ENCODE results near the gene SLC25A53. TPM values are rescaled to one million over a fixed set of nuclear protein-coding genes. Genes with fewer than 3 reads are reported as not detected.

The SLC25A53 gene
- total RNA-seq, 5 donors from 2014 or later (not counting 1 experiment from before 2014, with no cell fraction given), result 10.1 to 20.2 (median 16.2) TPM

GRCh38 chrX:104108955-104109354 lies 47.9 kb downstream of the SLC25A53 start:
- ChIA-PET CTCF (interaction anchor here in 1 of 2 donors (1.5 kb wide), 1 partner anchor 9 kb away, joined by 7 read pairs; no protein-coding TSS in a partner anchor), POLR2A (interaction anchor here in 1 of 2 donors (0.6 kb wide), 1 partner anchor 9 kb away, joined by 3 read pairs; no protein-coding TSS in a partner anchor)
- Mint-ChIP-seq H3K4me1 (peaks cover 8 to 45% (median 29%) of the 10 kb centered on the region in 3 donors), H3K4me3 (peak overlapping the region in 1 of 3 donors; percentile 21), H3K9me3 (no peaks in the 10 kb centered on the region), H3K27me3 (peaks cover 0 to 18% of the 10 kb centered on the region in 2 donors), H3K27ac (no peak overlapping the region), H3K36me3 (no peaks in the 10 kb centered on the region)
- Histone ChIP-seq H3K9me3 (no peaks in the 10 kb centered on the region), H3K36me3 (ENCODE audit: control insufficient read depth in 2 of 2, extremely low read depth in 1 of 2, insufficient read depth in 1 of 2, low read length in 1 of 2) (peaks cover 0 to 2% of the 10 kb centered on the region in 2 donors), H3K27me3 (replicated peaks in 1 of 2; ENCODE audit: control insufficient read depth in 2 of 2, extremely low read depth in 1 of 2, insufficient read depth in 2 of 2, low read length in 1 of 2) (no peaks in the 10 kb centered on the region), H3K4me1 (ENCODE audit: control insufficient read depth in 1 of 2, extremely low read depth in 1 of 2, insufficient read depth in 2 of 2, low read length in 2 of 2) (peaks cover 2 to 59% of the 10 kb centered on the region in 2 experiments), H3K4me3 (ENCODE audit: control insufficient read depth in 1 of 2, extremely low read depth in 1 of 2, low read length in 1 of 2) (no peak overlapping the region), H3K27ac (ENCODE audit: low read length) (peak overlapping the region; percentile 53)
- DNase-seq (peak in 1 of 35 experiments; percentile 15), ATAC-seq (replicated peaks in 1 of 4) (no peak)
- WGBS (ENCODE audit: insufficient coverage), result no CpG with 5 or more reads among the region's 1 CpG

GRCh38 chrX:104105330-104106262 lies 51.2 kb downstream of the SLC25A53 start:
- POLR2A ChIA-PET, result interaction anchor here in 1 of 2 donors (0.6 kb wide), 1 partner anchor 77 kb away, joined by 3 read pairs; no protein-coding TSS in a partner anchor

GRCh38 chrX:104104676-104105075 lies 52.1 kb downstream of the SLC25A53 start:
- no peaks in the 10 kb centered on the region for H3K36me3 Mint-ChIP-seq
- H3K9me3 ChIP-seq, result no peaks in the 10 kb centered on the region
- peaks cover 0 to 19% (median 6%) of the 10 kb centered on the region in 3 donors for H3K4me1 Mint-ChIP-seq
- no peak overlapping the region for H3K4me3 ChIP-seq (ENCODE audit: control insufficient read depth in 1 of 2, extremely low read depth in 1 of 2, low read length in 1 of 2)
- no peak overlapping the region for H3K27ac ChIP-seq (ENCODE audit: low read length)
- H3K27me3 Mint-ChIP-seq, result peaks cover 0 to 20% of the 10 kb centered on the region in 2 donors
- WGBS (ENCODE audit: insufficient coverage), result 100% methylated on average over 3 of the region's 10 CpGs
- POLR2A ChIA-PET, result no interaction called here
- H3K4me3 Mint-ChIP-seq, result no peak overlapping the region
- no peak for ATAC-seq (replicated peaks in 1 of 4)
- no peak for DNase-seq
- CTCF ChIA-PET, result no interaction called here
- H3K27ac Mint-ChIP-seq, result no peak overlapping the region
- H3K36me3 ChIP-seq (ENCODE audit: control insufficient read depth in 2 of 2, extremely low read depth in 1 of 2, insufficient read depth in 1 of 2, low read length in 1 of 2), result peaks cover 0 to 2% of the 10 kb centered on the region in 2 donors
- H3K4me1 ChIP-seq (ENCODE audit: control insufficient read depth in 1 of 2, extremely low read depth in 1 of 2, insufficient read depth in 2 of 2, low read length in 2 of 2), result peaks cover 0 to 28% of the 10 kb centered on the region in 2 experiments
- no peaks in the 10 kb centered on the region for H3K27me3 ChIP-seq (replicated peaks in 1 of 2; ENCODE audit: control insufficient read depth in 2 of 2, extremely low read depth in 1 of 2, insufficient read depth in 2 of 2, low read length in 1 of 2)
- no peaks in the 10 kb centered on the region for H3K9me3 Mint-ChIP-seq

More at GRCh38 chrX:104105330-104106262, 51.2 kb downstream of the SLC25A53 start:
- H3K4me1 Mint-ChIP-seq, result peaks cover 8 to 27% (median 13%) of the 10 kb centered on the region in 3 donors
- Histone ChIP-seq H3K27ac (ENCODE audit: low read length) (no peak overlapping the region), H3K4me3 (ENCODE audit: control insufficient read depth in 1 of 2, extremely low read depth in 1 of 2, low read length in 1 of 2) (no peak overlapping the region), H3K4me1 (ENCODE audit: control insufficient read depth in 1 of 2, extremely low read depth in 1 of 2, insufficient read depth in 2 of 2, low read length in 2 of 2) (peaks cover 0 to 36% of the 10 kb centered on the region in 2 experiments), H3K9me3 (no peaks in the 10 kb centered on the region), H3K27me3 (replicated peaks in 1 of 2; ENCODE audit: control insufficient read depth in 2 of 2, extremely low read depth in 1 of 2, insufficient read depth in 2 of 2, low read length in 1 of 2) (no peaks in the 10 kb centered on the region), H3K36me3 (ENCODE audit: control insufficient read depth in 2 of 2, extremely low read depth in 1 of 2, insufficient read depth in 1 of 2, low read length in 1 of 2) (peaks cover 0 to 2% of the 10 kb centered on the region in 2 donors)
- H3K36me3 Mint-ChIP-seq, result no peaks in the 10 kb centered on the region
- no peak overlapping the region for H3K27ac Mint-ChIP-seq
- no CpG with 5 or more reads among the region's 11 CpGs for WGBS (ENCODE audit: insufficient coverage)
- CTCF ChIA-PET, result no interaction called here
- no peak overlapping the region for H3K4me3 Mint-ChIP-seq
- H3K27me3 Mint-ChIP-seq, result peaks cover 0 to 18% of the 10 kb centered on the region in 2 donors
- ATAC-seq (replicated peaks in 1 of 4) (no peak), DNase-seq (no peak)
- H3K9me3 Mint-ChIP-seq, result no peaks in the 10 kb centered on the region

GRCh38 chrX:104098919-104099318 lies 57.9 kb downstream of the SLC25A53 start:
- Mint-ChIP-seq H3K36me3 (no peaks in the 10 kb centered on the region), H3K4me3 (no peak overlapping the region), H3K27ac (peak overlapping the region in 1 of 2 donors; percentile 34), H3K4me1 (peaks cover 0 to 5% (median 3%) of the 10 kb centered on the region in 3 donors), H3K27me3 (peaks cover 0 to 31% of the 10 kb centered on the region in 2 donors), H3K9me3 (no peaks in the 10 kb centered on the region)
- H3K27ac ChIP-seq (ENCODE audit: low read length), result no peak overlapping the region
- ATAC-seq (replicated peaks in 1 of 4) (no peak), DNase-seq (no peak)
- no peaks in the 10 kb centered on the region for H3K9me3 ChIP-seq
- H3K4me3 ChIP-seq (ENCODE audit: control insufficient read depth in 1 of 2, extremely low read depth in 1 of 2, low read length in 1 of 2), result no peak overlapping the region
- ChIA-PET POLR2A (interaction anchor here in 1 of 2 donors (0.7 kb wide), 1 partner anchor 27 kb away, joined by 3 read pairs; no protein-coding TSS in a partner anchor), CTCF (interaction anchor here (0.8 to 3.0 kb wide), 7 partner anchors 10 to 67 kb away, joined by 3 to 27 read pairs (median 7); partner anchors contain the start of gene ZCCHC18 (in 1 of the 2))
- peaks cover 0 to 2% of the 10 kb centered on the region in 2 experiments for H3K27me3 ChIP-seq (replicated peaks in 1 of 2; ENCODE audit: control insufficient read depth in 2 of 2, extremely low read depth in 1 of 2, insufficient read depth in 2 of 2, low read length in 1 of 2)
- no peaks in the 10 kb centered on the region for H3K36me3 ChIP-seq (ENCODE audit: control insufficient read depth in 2 of 2, extremely low read depth in 1 of 2, insufficient read depth in 1 of 2, low read length in 1 of 2)
- H3K4me1 ChIP-seq (ENCODE audit: control insufficient read depth in 1 of 2, extremely low read depth in 1 of 2, insufficient read depth in 2 of 2, low read length in 2 of 2), result no peaks in the 10 kb centered on the region

GRCh38 chrX:104098151-104098808 lies 58.5 kb downstream of the SLC25A53 start:
- H3K36me3 ChIP-seq (ENCODE audit: control insufficient read depth in 2 of 2, extremely low read depth in 1 of 2, insufficient read depth in 1 of 2, low read length in 1 of 2), result no peaks in the 10 kb centered on the region
- no peaks in the 10 kb centered on the region for H3K9me3 Mint-ChIP-seq
- WGBS (ENCODE audit: insufficient coverage), result no CpG with 5 or more reads among the region's 4 CpGs
- peak in 30 of 35 experiments; percentile 11 to 83 (median 42) for DNase-seq
- H3K27ac Mint-ChIP-seq, result no peak overlapping the region
- H3K4me3 Mint-ChIP-seq, result no peak overlapping the region
- ChIA-PET POLR2A (no interaction called here), CTCF (interaction anchor here (0.6 to 3.0 kb wide), 7 partner anchors 13 to 67 kb away, joined by 3 to 27 read pairs (median 6); partner anchors contain the start of gene ZCCHC18 (in 1 of the 2))
- peaks cover 0 to 2% of the 10 kb centered on the region in 2 experiments for H3K27me3 ChIP-seq (replicated peaks in 1 of 2; ENCODE audit: control insufficient read depth in 2 of 2, extremely low read depth in 1 of 2, insufficient read depth in 2 of 2, low read length in 1 of 2)
- H3K4me1 Mint-ChIP-seq, result peaks cover 0 to 5% (median 3%) of the 10 kb centered on the region in 3 donors
- no peaks in the 10 kb centered on the region for H3K9me3 ChIP-seq
- H3K4me3 ChIP-seq (ENCODE audit: control insufficient read depth in 1 of 2, extremely low read depth in 1 of 2, low read length in 1 of 2), result no peak overlapping the region
- H3K27me3 Mint-ChIP-seq, result peaks cover 0 to 34% of the 10 kb centered on the region in 2 donors
- ATAC-seq (replicated peaks in 1 of 4), result peak; percentile 51 to 74 (median 70)
- H3K27ac ChIP-seq (ENCODE audit: low read length), result no peak overlapping the region
- H3K36me3 Mint-ChIP-seq, result no peaks in the 10 kb centered on the region
- no peaks in the 10 kb centered on the region for H3K4me1 ChIP-seq (ENCODE audit: control insufficient read depth in 1 of 2, extremely low read depth in 1 of 2, insufficient read depth in 2 of 2, low read length in 2 of 2)

GRCh38 chrX:104085919-104086318 lies 70.9 kb downstream of the SLC25A53 start:
- no CpG with 5 or more reads among the region's 7 CpGs for WGBS (ENCODE audit: insufficient coverage)
- Mint-ChIP-seq H3K4me1 (no peaks in the 10 kb centered on the region), H3K4me3 (no peak overlapping the region), H3K36me3 (no peaks in the 10 kb centered on the region), H3K9me3 (no peaks in the 10 kb centered on the region), H3K27ac (no peak overlapping the region), H3K27me3 (peaks cover 9 to 12% of the 10 kb centered on the region in 2 donors)
- Histone ChIP-seq H3K9me3 (no peaks in the 10 kb centered on the region), H3K27me3 (replicated peaks in 1 of 2; ENCODE audit: control insufficient read depth in 2 of 2, extremely low read depth in 1 of 2, insufficient read depth in 2 of 2, low read length in 1 of 2) (peaks cover 0 to 18% of the 10 kb centered on the region in 2 experiments), H3K36me3 (ENCODE audit: control insufficient read depth in 2 of 2, extremely low read depth in 1 of 2, insufficient read depth in 1 of 2, low read length in 1 of 2) (no peaks in the 10 kb centered on the region), H3K4me3 (ENCODE audit: control insufficient read depth in 1 of 2, extremely low read depth in 1 of 2, low read length in 1 of 2) (no peak overlapping the region), H3K27ac (ENCODE audit: low read length) (no peak overlapping the region), H3K4me1 (ENCODE audit: control insufficient read depth in 1 of 2, extremely low read depth in 1 of 2, insufficient read depth in 2 of 2, low read length in 2 of 2) (no peaks in the 10 kb centered on the region)
- ATAC-seq (replicated peaks in 1 of 4), result no peak
- ChIA-PET POLR2A (no interaction called here), CTCF (no interaction called here)
- DNase-seq, result no peak
